Measurements from ENCODE around the gene NASP. TPM values are rescaled to one million over a fixed set of nuclear protein-coding genes. Genes with fewer than 3 reads are reported as not detected.
A peak's percentile ranks its signal among the peaks of the same experiment; 100 is the strongest.

Gene NASP
- total RNA-seq, 2 experiments from 2014 or later = 210 to 373 TPM

- TF ChIP-seq, protein P1, sequence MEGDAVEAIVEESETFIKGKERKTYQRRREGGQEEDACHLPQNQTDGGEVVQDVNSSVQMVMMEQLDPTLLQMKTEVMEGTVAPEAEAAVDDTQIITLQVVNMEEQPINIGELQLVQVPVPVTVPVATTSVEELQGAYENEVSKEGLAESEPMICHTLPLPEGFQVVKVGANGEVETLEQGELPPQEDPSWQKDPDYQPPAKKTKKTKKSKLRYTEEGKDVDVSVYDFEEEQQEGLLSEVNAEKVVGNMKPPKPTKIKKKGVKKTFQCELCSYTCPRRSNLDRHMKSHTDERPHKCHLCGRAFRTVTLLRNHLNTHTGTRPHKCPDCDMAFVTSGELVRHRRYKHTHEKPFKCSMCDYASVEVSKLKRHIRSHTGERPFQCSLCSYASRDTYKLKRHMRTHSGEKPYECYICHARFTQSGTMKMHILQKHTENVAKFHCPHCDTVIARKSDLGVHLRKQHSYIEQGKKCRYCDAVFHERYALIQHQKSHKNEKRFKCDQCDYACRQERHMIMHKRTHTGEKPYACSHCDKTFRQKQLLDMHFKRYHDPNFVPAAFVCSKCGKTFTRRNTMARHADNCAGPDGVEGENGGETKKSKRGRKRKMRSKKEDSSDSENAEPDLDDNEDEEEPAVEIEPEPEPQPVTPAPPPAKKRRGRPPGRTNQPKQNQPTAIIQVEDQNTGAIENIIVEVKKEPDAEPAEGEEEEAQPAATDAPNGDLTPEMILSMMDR (conservative IDR thresholded peaks at IDR 0.05; ENCODE audit: low read length) = no peak
- TF ChIP-seq EZH2phosphoT487 (IDR thresholded peaks at IDR 0.05; ENCODE audit: borderline replicate concordance, low read depth, low read length) = no peak
- Histone ChIP-seq H3K36me3 (ENCODE audit: insufficient read depth, low read length) (peaks cover 94% of the 10 kb centered on the region), H2AFZ (ENCODE audit: low read length) (no peak overlapping the region), H4K20me1 (ENCODE audit: insufficient read depth, low read length) (peaks cover 16% of the 10 kb centered on the region; the same call in 1 of the 2 replicates), H3K27ac (ENCODE audit: low read depth, low read length, poor library complexity, severe bottlenecking) (no peak overlapping the region), H3K4me3 (ENCODE audit: low read depth, low read length, poor library complexity, severe bottlenecking) (no peak overlapping the region), H3K4me1 (ENCODE audit: insufficient read depth, low read length, poor library complexity, severe bottlenecking) (peaks cover 24% of the 10 kb centered on the region), H3K9me3 (ENCODE audit: low read length) (no peaks in the 10 kb centered on the region), H3K9me2 (ENCODE audit: insufficient read depth, low read length) (no peaks in the 10 kb centered on the region), H3K79me2 (ENCODE audit: insufficient read depth, low read depth, low read length) (peaks cover 43% of the 10 kb centered on the region), H3K4me2 (ENCODE audit: low read length) (no peak overlapping the region)
- TSS peak; percentile 63 for BruUV-seq (replicated peaks)
- DNase-seq (ENCODE audit: low spot score) = no peak
- ChIA-PET CTCF (ENCODE audit: unreplicated experiment) (interaction anchor here (0.6 to 1.9 kb wide), 2 partner anchors 16 to 25 kb away, joined by 3 to 4 read pairs; no protein-coding TSS in a partner anchor), POLR2A (interaction anchor here (0.6 to 1.1 kb wide), 4 partner anchors 11 to 1581 kb away, joined by 3 to 7 read pairs (median 3); no protein-coding TSS in a partner anchor)
- intact Hi-C loops (cut with micrococcal nuclease; ENCODE audit: unreplicated experiment) = no loop called here
These were observed 23.7 kb downstream of the NASP start for GRCh38 chr1:45607404-45608074.

- intact Hi-C loops (cut with micrococcal nuclease; ENCODE audit: unreplicated experiment) = no loop called here
- POLR2A ChIA-PET = interaction anchor here (0.5 to 1.4 kb wide), 10 partner anchors 8 to 1582 kb away, joined by 3 to 9 read pairs (median 3); partner anchors contain the start of gene NASP
- Histone ChIP-seq H4K20me1 (ENCODE audit: insufficient read depth, low read length) (peaks cover 10% of the 10 kb centered on the region; the same call in 1 of the 2 replicates), H2AFZ (ENCODE audit: low read length) (no peak overlapping the region), H3K27ac (ENCODE audit: low read depth, low read length, poor library complexity, severe bottlenecking) (peak overlapping the region; percentile 21), H3K4me3 (ENCODE audit: low read depth, low read length, poor library complexity, severe bottlenecking) (no peak overlapping the region), H3K9me2 (ENCODE audit: insufficient read depth, low read length) (no peaks in the 10 kb centered on the region), H3K79me2 (ENCODE audit: insufficient read depth, low read depth, low read length) (peaks cover 34% of the 10 kb centered on the region; the same call in 1 of the 2 replicates), H3K36me3 (ENCODE audit: insufficient read depth, low read length) (peaks cover 94% of the 10 kb centered on the region), H3K4me1 (ENCODE audit: insufficient read depth, low read length, poor library complexity, severe bottlenecking) (peaks cover 24% of the 10 kb centered on the region), H3K4me2 (ENCODE audit: low read length) (peak overlapping the region; percentile 0; the same call in 1 of the 2 replicates), H3K9me3 (ENCODE audit: low read length) (no peaks in the 10 kb centered on the region)
- no peak for TF ChIP-seq EZH2phosphoT487 (IDR thresholded peaks at IDR 0.05; ENCODE audit: borderline replicate concordance, low read depth, low read length)
- TF ChIP-seq, protein P1 (conservative IDR thresholded peaks at IDR 0.05; ENCODE audit: low read length) = no peak
- DNase-seq (ENCODE audit: low spot score) = peak; percentile 29
- CTCF ChIA-PET (ENCODE audit: unreplicated experiment) = interaction anchor here (0.6 to 1.9 kb wide), 3 partner anchors 17 to 65 kb away, joined by 3 to 4 read pairs (median 3); no protein-coding TSS in a partner anchor
- BruUV-seq (replicated peaks) = no TSS peak
These were observed 24.6 kb downstream of the NASP start for GRCh38 chr1:45608175-45609156.

All from OCI-LY7 (cell line).